GM12874 (cell line): ENCODE results near the gene SMG5.

Source experiments
- CTCF ChIP-seq: IDR thresholded peaks from 2 replicates; pipeline ENCODE4 v1.5.1; 2011; ENCODE audit warnings: low read depth, mild to moderate bottlenecking, control low read depth, low read length, moderate library complexity; ENCODE audit not compliant: insufficient read depth

The SMG5 gene

GRCh38 chr1:156303241-156303640 lies 20.6 kb upstream of the SMG5 start:
- no peak for TF ChIP-seq CTCF

DNA sequence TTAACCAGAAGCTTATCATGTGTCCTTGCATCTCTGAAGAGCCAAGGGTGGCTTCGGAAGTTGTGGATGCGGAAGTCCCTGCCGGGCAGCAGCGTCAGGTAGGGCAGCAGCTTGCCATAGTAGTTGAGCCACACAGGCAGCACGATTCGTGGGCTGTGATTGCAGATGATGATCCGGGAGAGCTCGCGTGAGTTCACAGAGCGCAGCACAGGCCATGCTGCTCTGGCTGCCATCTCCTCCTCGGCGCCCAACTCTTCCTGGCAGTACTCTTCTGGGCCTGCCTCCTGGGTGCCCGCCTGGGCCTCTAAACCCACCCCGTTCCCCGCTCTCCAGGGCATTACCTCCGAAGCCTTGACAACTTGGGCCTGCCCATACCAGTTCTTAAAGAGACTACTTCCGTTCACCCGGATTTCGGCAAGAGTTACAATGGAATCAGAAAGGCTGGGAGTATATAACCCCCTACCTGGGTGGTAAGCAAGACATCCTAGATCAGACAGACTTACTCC lies 16.3 kb upstream of the SMG5 start, which contains the start of gene VHLL:
TSS of gene VHLL (minus strand) at position 456 of the 506 bp plus-strand sequence. CDS start at position 338, 118 bp downstream.
- TF ChIP-seq CTCF, result no peak

GRCh38 chr1:156295391-156295947 lies 12.8 kb upstream of the SMG5 start, which contains the start of gene GLMP:
GLMP (minus strand) TSS chr1:156295679; CDS start chr1:156295645, 34 bp downstream.
- TF ChIP-seq CTCF, result no peak

DNA sequence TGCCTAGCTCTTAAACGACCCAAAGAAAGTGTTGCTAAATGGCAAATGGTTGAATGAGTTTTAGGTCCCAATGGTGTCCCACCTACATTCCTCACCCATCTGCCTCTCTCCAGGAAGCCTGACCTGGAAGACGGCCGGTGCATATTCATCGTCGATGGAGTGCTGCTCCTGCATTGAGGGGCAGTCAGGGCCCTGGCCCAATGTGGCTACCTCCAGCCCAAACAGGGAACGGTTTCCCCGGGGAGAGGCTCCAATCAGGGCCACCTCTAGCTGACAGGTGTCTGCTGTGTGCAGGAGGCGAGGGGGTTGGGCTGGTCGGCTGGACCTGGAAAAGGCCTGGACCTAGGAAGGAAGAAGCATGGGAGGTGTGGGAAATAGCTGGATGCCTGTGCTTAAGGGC lies 11.3 kb upstream of the SMG5 start:
- TF ChIP-seq CTCF, result no peak

DNA sequence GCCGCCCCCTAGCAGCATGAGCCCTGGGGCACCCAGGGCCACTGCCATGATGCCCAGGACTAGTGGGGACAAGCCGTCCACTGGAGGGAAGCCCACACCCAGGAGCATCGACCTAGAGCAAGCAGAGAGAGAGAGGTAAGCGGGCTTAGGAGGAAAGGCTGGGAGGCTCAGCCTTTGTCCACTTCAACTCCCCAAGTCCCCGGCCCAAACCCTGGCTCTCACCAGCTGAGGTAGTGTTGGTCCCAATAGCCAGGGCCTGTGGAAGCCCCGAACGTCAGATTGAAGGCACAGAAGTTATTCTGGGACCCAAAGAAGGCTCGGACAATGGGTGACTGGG lies 10.4 kb upstream of the SMG5 start:
- TF ChIP-seq CTCF, result no peak

DNA sequence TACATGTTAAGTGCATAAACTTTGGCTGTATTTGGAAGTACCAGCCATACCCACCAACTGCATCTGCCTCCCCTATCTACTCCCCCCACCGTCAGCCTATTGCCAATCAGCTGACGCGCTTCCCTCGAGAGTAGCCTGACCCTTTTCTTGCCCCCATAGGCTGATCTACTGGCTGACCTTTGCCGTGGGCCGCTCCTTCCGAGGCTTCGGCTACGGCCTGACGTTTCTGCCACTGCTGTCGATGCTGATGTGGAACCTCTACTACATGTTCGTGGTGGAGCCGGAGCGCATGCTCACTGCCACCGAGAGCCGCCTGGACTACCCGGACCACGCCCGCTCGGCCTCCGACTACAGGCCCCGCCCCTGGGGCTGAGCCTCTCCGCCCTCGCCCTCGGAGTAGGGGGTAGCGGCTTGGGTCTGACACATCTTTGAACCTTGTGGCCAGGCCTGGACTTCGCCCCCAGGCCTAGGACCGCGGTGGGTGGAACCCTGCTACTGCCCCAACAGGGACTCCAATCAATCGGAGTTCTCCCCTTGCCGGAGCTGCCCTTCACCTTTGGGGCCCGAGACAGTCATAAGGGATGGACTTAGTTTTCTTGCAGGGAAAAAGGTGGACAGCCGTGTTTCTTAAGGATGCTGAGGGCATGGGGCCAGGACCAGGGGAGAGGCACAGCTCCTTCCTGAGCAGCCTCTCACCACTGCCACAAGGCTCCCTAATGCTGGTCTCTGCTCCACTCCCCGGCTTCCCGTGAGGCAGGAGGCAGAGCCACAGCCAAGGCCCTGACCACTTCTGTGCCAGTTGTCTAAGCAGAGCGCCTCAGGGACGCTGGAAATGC lies 8.8 kb upstream of the SMG5 start:
- no peak for TF ChIP-seq CTCF

DNA sequence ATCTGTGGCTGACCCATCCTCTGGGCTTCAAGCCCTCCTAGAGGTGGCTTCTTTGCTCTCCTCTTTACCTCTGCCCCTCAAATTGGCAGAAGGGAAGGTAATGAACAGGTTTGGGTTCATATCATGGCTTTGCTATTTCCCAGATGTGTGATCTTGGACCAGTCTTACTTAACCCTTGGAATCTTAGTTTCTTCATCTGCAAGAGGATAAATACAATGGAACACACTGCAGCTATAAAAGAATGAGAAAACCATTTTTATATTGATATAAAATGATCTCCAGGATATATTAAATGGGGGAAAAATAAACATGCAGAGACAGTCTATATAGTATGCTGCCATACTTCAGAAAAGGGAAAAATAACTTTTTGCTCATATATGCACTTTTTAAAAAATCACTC lies 7.2 kb upstream of the SMG5 start:
- TF ChIP-seq CTCF, result no peak
